GM12801 (cell line): ENCODE measurements around the gene ZBTB16.

Experiments used
- CTCF ChIP-seq: IDR thresholded peaks from one replicate; pipeline ENCODE4 v1.5.1; 2011; ENCODE audit warnings: control low read depth; ENCODE audit not compliant: insufficient read length; ENCODE audit errors: extremely low read depth

Gene ZBTB16

GRCh38 chr11:114128399-114128798 lies 68.9 kb downstream of the ZBTB16 start:
- TF ChIP-seq CTCF = no peak

- no peak for TF ChIP-seq CTCF
Observed at GRCh38 chr11:114129142-114129541, 69.6 kb downstream of the ZBTB16 start.

- TF ChIP-seq CTCF = no peak
Observed at GRCh38 chr11:114129699-114130098, 70.2 kb downstream of the ZBTB16 start.

GRCh38 chr11:114130115-114130576 lies 70.6 kb downstream of the ZBTB16 start:
- no peak for TF ChIP-seq CTCF

GRCh38 chr11:114130629-114131277 lies 71.2 kb downstream of the ZBTB16 start:
- TF ChIP-seq CTCF = no peak

GRCh38 chr11:114131461-114131864 lies 72.0 kb downstream of the ZBTB16 start:
- no peak for TF ChIP-seq CTCF

- TF ChIP-seq CTCF = no peak
Observed at GRCh38 chr11:114132417-114132816, 72.9 kb downstream of the ZBTB16 start.

- no peak for TF ChIP-seq CTCF
Observed at GRCh38 chr11:114132944-114133394, 73.5 kb downstream of the ZBTB16 start.
